Left cardiac atrium (tissue), 4 donors: ENCODE measurements around the gene SSR4. TPM values are rescaled to one million over a fixed set of nuclear protein-coding genes. Genes with fewer than 3 reads are reported as not detected.

Source experiments
- ATAC-seq, 2 donors: fragments of 200-7000 bp; cut with Tn5 transposase; one replicate each; pipeline ENCODE4 v1.9.1; 2020; ENCODE audit warnings: mild to moderate bottlenecking in 2 of 2, moderate library complexity in 2 of 2
- DNase-seq: peaks from one replicate; pipeline ENCODE4 v3.0.0-alpha.2; 2020
- intact Hi-C, 2 donors: fragments of 100-400 bp; cut with DNase I; formaldehyde crosslinking; loops; one replicate each; pipeline versions ENCODE4 v1.14.1 to v1.15.1; 2022 to 2023
- total RNA-seq, 2 donors: library from RNA; stranded (reverse); fragmentation: NEBNext Ultra II Directional; extraction: Animal tissue kit (Norgen Biotek cat#: 25700); gene quantifications; one replicate each; pipeline ENCODE4 v1.2.1, GENCODE V29; 2021
- donor health status: DM: no; HTN: yes; CAD: no.
- donor health status: DM: no; HTN: yes; CAD: no; lungs with severe emphysema.
- donor health status: DM: yes; HTN: yes; CAD: no.
- donor health status: Dilated cardiomyopathy.

Gene SSR4
- total RNA-seq, 2 donors from 2014 or later, result 180 to 183 TPM

DNA sequence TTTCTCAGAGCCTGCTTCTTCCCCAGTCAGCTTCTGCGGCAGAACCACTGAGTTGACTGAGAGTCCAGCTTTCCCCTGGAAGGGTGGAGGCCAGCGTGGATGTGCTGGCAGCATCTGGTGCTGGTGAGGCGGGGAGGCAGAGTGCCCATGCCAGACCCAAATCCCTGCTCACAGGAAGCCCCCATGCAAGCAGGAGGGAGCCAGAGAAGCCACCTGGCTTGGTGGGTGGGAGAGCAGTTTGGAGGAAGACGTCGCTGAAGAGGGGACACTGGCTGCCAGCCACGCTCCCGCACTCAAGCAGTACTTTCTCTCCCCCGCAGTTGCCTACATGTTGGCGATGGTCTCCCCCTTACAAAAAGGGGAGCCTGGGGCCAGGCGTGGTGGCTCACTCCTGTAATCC, 29.9 kb downstream of the SSR4 start:
- ATAC-seq, result no peak
- intact Hi-C loops, result no loop called here
- no peak for DNase-seq

DNA sequence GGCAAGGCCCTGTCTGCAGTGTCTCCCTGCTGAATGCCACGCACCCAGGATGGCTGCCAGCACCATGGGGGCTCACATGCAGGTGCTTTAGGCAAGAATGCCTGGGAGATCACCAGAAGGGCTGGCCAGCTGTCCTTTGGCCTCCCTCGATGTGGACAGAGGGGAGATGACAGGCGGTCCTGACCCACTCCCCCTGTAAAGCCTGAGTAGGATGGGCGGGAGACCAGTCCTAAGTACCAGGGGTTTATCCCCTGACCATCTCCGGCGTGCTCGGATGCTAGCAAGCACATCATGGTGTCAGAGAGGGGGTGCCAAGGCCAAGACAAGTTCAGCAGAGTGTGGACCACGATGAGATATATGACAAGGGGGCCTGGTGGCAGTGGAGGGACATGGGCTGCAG, 30.6 kb downstream of the SSR4 start:
- no peak for DNase-seq
- intact Hi-C loops, result no loop called here

DNA sequence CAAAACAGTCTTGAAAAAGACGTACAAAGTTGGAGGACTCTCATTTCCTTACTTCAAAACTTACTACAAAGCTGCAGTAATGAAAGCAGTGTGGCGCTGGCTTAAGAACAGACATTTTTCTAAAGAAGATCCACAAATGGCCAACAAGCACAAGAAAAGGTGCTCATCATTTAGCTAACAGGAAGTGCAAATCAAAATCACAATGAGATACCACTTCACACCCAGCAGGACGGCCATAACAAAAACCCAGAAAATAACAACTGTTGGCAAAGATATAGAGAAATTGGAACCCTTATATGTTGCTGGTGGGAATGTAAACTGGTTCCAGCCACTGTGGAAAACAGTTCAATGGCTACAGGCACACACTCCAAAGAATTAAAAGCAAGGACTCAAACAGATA, 32.5 kb downstream of the SSR4 start:
- no peak for DNase-seq
- ATAC-seq, result no peak
- intact Hi-C loops, result no loop called here

More for the DNA sequence above, 30.6 kb downstream of the SSR4 start:
- ATAC-seq, result no peak

DNA sequence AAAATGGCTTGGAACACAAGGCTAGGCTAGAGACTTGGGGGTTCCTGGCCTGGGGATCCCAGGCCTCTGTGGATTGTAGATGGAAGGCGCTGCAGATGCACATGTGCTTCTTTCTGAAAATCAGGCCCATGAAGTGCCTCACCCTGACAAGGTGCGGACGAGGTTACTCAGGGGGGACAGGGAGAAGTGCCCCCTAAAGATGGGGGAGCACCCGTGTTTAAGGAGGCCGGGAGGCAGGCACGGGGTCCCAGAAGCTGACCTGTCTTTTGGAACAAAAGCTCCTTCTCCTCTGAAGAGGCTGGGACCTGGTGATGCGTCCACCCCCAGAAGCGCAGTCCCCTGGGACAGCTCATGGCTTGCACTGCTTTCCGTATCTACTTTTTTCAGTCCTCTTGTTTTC, 33.4 kb downstream of the SSR4 start:
- intact Hi-C loops, result no loop called here
- ATAC-seq (no peak), DNase-seq (no peak)

GRCh38 chrX:153828308-153828707, 33.8 kb downstream of the SSR4 start:
- intact Hi-C loops, result no loop called here
- DNase-seq (no peak), ATAC-seq (peak in 1 of 2 donors; percentile 5)

DNA sequence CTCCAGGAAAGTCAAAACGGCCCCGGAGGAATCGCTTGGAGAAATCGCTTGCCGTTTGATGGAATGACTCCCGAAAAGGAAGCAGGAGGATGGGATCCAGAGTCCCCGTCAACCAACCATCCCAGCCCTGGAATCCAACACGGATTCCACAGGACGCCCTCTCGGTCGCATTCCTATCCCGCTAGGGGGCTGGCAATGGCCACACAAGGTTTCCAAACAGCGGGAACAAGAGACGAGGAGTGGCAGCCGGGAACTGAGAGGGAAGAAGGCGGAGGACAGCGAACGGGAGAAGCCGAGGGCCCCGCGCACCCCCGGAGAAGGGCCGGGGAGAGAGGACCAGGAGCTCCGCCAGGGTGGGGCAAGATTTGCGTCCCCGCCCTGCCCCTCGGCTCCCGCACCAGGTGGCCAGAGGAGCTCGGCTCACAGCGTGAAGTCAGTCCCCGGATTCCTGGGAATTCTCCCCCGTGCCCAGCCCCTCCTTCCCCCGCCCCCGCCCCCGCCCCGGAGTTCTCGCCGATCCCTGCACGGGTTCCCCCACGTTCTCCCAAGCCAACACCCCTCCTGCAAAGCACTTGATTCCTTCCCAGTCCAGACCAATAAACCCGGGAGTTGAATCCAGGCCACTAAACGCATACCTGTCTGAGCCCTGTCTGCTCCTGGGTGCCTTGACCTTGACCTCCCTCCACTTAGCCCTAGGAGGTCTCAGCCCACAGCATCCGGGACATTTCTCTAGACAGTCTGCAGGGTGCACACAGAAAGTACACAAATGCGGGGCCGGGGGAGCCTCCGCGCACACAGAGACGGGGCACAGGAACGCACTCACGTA, 34.5 kb downstream of the SSR4 start:
- ATAC-seq, result peak; percentile 13 to 21
- no peak for DNase-seq
- intact Hi-C loops, result no loop called here

GRCh38 chrX:153829549-153829798, 35.0 kb downstream of the SSR4 start:
- intact Hi-C loops, result no loop called here
- ATAC-seq (peak; percentile 28 to 42), DNase-seq (no peak)

DNA sequence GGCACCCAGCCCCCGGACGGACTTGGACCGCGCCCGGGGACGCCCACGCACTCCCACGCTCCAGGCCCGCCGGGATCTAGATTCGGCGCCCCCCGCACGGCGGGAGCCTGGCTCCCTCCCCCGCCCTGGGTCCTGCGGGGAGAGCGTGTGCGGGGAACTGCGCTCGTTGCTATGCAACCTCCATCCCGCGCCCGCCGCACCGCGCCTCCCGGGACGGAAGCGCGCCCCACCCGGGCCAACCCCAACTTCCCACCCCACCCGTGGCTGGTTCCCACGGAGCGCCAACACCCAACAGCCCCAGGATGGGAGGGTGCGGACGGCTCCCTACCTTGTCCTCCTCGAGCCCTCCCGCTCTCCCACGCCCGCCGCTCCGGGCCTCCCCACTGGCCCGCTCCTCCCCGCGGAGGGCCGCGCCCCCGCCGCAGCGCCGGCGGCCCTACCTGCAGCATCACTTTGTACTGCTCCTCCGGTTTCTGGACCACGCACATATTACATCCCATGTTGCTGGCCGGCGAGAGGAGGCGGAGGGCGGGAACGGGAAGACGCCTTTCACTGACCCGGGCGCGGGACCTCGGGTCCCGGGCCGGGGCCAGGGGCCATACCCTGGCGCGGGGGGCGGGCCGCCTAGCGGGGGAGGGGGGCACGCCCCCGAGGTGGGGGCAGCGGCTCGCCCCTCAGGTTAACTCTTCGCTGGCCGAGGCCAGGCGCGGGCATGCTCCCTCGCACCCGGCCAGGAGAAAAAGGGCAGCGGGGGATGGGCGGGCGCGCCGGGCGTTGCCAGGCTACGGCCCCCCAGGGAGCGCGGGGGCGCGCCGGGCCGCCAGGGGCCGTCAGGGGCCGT, 35.6 kb downstream of the SSR4 start, which contains the start of gene PDZD4:
Gene PDZD4, minus strand, starts transcription at position 746 of the 841 bp plus-strand sequence. Its CDS starts 246 bp downstream, at position 500.
- no peak for DNase-seq
- intact Hi-C loops, result no loop called here
- peak; percentile 32 to 62 for ATAC-seq

- peak in 1 of 2 donors; percentile 5 for ATAC-seq
- no peak for DNase-seq
- intact Hi-C loops, result no loop called here
Measured at GRCh38 chrX:153830640-153831428, 36.4 kb downstream of the SSR4 start.

DNA sequence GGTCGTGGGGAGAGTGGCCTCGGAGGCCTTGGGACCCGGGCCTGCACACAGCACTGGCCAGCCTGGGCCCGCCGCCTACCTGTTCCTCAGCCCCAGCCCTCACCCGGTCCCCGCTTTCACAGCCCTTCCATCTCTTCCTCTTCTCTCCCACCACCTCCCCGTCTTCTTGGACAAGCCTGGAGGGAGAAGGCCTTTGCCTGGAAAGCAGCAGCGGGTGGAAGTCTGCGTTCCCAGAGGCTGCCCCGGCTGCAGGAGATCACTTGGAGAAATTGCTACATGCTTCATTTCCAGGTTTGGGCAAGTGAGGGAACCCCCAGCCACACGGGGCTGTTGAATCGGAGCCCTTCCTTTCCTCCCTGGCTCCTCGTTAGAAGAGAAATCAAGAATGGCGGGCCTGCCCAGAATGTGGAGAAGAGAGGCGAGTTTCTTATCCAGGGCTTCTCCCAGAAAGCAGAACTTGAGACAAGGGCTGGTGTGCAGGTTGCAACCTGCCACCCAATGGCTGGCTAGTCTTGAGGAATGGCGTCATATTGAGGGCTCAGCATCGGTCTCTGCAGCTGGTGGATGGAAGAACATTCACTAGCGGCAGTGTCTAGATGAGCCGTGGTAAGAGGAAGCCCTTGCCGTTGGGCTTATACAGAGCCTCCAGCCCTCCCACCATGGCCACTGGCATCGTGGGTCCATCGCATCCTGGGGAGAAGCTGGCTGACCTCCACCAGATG, 37.1 kb downstream of the SSR4 start:
- no peak for ATAC-seq
- intact Hi-C loops, result no loop called here
- no peak for DNase-seq

DNA sequence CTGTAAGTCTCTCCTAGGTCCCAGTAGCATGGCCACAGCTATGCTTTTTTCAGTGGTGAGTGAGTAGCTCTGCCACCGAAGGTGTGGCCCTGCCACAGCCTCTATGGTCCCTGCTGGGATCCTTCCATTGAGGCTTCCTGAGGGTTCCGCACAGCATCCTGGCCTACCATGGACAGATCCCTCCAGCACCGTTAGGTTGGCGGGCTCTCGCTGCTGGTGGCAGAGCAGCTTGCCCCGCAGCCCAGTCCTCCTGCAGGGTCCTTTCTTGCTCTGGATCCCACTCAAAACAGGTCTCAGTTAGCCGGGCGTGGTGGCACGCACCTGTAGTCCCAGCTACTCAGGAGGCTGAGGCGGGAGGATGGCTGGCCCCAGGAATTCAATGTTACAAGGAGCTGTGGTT, 38.3 kb downstream of the SSR4 start:
- no peak for ATAC-seq
- DNase-seq, result no peak
- intact Hi-C loops, result no loop called here

- DNase-seq (no peak), ATAC-seq (no peak)
- intact Hi-C loops, result no loop called here
Measured at GRCh38 chrX:153836921-153837320, 42.5 kb downstream of the SSR4 start.

DNA sequence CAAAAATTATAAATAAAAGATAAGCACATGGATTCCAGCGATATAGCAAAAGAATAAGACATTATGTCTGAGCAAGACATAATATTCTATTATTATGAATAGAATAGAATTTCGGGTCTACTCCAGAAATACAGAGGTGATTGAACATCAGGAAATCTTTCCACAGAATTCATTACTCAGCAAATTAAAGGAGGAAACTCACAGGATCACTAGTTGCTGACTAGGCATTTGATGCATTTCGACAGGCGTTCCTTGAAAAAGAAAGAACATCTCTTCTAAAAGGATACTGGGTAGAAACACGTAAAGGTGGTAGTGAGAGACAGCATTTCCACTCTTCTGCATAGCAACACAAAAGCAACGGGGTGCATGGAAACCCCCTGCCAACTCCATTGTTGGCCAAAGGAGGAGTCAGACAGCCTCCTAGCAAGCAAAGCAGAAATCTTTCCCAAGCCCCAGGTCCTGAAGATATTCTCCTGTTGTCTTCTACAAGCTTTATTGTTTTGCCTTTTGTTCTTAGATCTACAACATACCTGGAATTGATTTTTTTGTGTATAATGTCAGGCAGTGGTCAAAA, 50.1 kb downstream of the SSR4 start:
- ATAC-seq (no peak), DNase-seq (no peak)
- intact Hi-C loops, result no loop called here

GRCh38 chrX:153845195-153845594, 50.7 kb downstream of the SSR4 start:
- intact Hi-C loops, result no loop called here
- no peak for ATAC-seq
- no peak for DNase-seq

- DNase-seq (no peak), ATAC-seq (no peak)
- intact Hi-C loops, result no loop called here
Measured at GRCh38 chrX:153845842-153846241, 51.4 kb downstream of the SSR4 start.
